GM21526 (cell line): ENCODE results near the gene KDM3B.
"Not testable (repeated sequence)": the region's sequence is repeated elsewhere in the genome, so short reads cannot be mapped to it uniquely, and the experiment has no call there.

Experiments
- ATAC-seq: cut with Tn5 transposase; IDR thresholded peaks from one replicate; pipeline ENCODE4 v1.9.1; 2021; ENCODE audit warnings: moderate library complexity; ENCODE audit not compliant: unreplicated experiment, low FRiP score

The KDM3B gene

DNA sequence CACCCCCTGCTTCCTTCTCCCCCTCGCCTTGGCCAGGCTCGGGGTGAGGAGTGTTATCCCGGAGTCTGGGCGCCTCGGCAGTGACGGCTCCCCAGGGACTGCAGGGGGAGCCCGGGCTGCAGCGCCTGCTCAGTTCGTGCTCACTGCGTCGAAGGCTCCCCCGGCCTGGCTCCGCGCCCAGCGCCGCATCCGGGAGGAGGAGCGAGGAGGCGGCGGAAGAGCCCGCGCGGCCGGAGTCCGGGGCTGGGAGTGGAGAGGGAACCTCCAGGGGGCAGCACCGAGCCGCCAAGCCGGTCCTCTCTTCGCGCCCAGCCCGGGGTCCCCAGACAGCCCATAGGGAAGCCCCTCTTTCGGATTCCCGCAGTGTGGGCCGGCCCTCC, 111.5 kb downstream of the KDM3B start:
- ATAC-seq, result peak; percentile 55

- peak; percentile 74 for ATAC-seq
Observed at GRCh38 chr5:138464388-138465260, 112.1 kb downstream of the KDM3B start.

DNA sequence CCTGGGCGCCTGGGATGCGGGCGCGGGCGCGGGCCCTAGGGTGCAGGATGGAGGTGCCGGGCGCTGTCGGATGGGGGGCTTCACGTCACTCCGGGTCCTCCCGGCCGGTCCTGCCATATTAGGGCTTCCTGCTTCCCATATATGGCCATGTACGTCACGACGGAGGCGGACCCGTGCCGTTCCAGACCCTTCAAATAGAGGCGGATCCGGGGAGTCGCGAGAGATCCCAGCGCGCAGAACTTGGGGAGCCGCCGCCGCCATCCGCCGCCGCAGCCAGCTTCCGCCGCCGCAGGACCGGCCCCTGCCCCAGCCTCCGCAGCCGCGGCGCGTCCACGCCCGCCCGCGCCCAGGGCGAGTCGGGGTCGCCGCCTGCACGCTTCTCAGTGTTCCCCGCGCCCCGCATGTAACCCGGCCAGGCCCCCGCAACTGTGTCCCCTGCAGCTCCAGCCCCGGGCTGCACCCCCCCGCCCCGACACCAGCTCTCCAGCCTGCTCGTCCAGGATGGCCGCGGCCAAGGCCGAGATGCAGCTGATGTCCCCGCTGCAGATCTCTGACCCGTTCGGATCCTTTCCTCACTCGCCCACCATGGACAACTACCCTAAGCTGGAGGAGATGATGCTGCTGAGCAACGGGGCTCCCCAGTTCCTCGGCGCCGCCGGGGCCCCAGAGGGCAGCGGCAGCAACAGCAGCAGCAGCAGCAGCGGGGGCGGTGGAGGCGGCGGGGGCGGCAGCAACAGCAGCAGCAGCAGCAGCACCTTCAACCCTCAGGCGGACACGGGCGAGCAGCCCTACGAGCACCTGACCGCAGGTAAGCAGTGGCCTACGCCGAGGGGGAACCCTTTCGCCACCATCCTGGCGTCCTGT, 113.0 kb downstream of the KDM3B start, which contains the start of gene EGR1:
Gene EGR1, plus strand, starts transcription at position 219 of the 864 bp plus-strand sequence. Its CDS starts 283 bp downstream, at position 502.
- ATAC-seq, result peak; percentile 52

DNA sequence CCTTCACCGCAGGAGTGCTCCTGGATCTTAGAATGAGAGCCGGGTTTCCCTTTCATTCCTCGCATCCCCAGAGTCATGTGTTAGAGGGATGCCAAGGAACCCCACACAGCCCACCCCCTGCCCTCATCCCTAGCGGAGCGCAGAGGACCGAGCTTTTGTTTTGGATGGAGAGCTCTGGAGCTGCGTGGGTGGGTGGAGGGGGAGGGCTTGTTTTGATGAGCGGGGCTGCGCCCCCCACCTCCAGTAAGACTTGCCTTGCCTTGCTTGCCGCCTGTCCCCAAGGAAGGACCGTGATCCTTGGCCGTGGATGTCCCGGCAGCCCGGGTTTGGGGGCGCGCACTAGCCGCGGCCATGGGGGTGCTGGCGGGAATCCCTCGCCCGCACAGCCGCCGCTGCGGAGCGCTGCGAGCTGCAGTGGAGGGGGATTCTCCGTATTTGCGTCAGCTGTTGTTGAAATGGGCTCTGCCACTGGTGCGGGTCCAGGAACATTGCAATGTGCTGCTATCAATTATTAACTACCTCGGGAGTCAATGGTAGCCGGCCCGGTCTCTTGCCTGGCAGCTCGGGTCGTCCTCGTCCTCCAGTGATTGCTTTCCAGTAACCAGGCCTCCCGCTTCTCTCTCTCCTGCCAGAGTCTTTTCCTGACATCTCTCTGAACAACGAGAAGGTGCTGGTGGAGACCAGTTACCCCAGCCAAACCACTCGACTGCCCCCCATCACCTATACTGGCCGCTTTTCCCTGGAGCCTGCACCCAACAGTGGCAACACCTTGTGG, 113.8 kb downstream of the KDM3B start:
- no peak for ATAC-seq

GRCh38 chr5:138466900-138467710, 114.6 kb downstream of the KDM3B start:
- no peak for ATAC-seq

DNA sequence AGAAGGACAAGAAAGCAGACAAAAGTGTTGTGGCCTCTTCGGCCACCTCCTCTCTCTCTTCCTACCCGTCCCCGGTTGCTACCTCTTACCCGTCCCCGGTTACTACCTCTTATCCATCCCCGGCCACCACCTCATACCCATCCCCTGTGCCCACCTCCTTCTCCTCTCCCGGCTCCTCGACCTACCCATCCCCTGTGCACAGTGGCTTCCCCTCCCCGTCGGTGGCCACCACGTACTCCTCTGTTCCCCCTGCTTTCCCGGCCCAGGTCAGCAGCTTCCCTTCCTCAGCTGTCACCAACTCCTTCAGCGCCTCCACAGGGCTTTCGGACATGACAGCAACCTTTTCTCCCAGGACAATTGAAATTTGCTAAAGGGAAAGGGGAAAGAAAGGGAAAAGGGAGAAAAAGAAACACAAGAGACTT, 115.2 kb downstream of the KDM3B start:
- ATAC-seq, result no peak

DNA sequence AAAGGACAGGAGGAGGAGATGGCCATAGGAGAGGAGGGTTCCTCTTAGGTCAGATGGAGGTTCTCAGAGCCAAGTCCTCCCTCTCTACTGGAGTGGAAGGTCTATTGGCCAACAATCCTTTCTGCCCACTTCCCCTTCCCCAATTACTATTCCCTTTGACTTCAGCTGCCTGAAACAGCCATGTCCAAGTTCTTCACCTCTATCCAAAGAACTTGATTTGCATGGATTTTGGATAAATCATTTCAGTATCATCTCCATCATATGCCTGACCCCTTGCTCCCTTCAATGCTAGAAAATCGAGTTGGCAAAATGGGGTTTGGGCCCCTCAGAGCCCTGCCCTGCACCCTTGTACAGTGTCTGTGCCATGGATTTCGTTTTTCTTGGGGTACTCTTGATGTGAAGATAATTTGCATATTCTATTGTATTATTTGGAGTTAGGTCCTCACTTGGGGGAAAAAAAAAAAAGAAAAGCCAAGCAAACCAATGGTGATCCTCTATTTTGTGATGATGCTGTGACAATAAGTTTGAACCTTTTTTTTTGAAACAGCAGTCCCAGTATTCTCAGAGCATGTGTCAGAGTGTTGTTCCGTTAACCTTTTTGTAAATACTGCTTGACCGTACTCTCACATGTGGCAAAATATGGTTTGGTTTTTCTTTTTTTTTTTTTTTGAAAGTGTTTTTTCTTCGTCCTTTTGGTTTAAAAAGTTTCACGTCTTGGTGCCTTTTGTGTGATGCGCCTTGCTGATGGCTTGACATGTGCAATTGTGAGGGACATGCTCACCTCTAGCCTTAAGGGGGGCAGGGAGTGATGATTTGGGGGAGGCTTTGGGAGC, 115.9 kb downstream of the KDM3B start:
- no peak for ATAC-seq

GRCh38 chr5:138468966-138469539, 116.6 kb downstream of the KDM3B start:
- no peak for ATAC-seq

DNA sequence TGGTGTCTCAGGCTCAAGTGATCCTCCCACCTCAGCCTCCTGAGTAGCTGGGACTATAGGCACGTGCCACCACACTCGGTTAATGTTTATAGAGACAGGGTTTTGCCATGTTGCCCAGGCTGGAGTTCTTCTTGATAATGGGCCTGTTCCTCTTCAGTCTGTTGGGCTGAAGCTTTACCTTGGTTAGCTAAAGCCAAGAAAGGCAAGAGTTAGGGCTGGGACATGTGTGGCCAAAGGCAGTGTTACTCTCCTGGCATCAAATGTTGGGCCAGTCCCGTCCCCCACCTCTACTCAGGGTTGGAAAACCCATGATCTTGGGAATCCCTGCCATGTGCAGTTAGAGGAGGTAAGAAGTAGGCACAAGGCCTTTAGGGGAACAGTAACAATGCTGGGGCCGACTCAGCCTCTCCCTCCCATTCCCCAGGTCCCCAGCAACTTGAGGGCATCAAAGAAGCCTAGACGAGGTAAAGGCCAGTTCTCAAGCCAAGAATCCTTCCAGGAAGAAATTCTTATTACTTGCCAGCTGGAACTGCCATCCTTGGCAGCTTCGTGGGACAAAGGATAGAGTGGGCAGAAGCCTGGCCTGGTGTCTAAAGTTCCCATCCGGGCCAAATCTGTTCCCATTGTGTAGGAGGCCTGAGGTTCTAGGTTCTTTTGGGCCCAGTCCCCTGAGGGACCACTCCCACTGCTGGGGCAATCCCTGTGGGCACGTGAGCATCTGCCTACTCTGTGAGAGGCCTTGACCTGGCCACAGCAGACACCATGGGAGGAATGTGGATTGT, 117.2 kb downstream of the KDM3B start:
- no peak for ATAC-seq

DNA sequence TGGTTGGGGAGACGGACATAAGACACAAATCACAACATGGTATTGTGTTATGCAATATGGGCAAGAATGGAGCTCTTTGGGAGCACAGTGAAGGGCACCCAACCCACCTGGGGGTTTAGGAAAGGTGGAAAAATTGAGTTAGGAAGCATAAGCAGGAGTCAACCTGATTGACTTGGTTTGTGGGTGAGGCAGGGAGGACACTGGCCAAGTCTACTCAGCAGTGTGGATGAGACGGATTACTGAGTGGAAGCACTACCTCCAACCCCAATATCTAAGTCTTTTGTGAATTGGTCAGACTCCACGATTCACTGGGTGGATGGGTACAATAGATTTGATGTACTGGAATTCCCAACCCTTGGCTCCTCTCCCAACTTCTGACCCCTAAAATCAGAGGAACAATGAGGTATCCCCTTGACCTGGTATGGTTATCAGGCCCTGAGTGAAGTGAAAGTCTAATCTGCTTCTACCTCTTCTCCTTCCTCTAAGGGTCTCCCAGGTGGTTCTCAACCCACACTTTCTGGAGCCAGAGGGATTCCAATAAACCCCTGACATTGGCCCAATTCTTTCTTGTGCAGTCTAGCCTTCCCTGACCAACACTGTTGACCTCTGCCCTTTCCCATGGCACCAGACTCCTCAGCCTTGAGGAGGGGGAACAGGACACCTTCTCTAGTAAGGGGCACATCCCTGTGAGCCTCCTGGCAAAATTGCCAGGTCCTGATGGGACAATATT, 118.0 kb downstream of the KDM3B start:
- no peak for ATAC-seq

DNA sequence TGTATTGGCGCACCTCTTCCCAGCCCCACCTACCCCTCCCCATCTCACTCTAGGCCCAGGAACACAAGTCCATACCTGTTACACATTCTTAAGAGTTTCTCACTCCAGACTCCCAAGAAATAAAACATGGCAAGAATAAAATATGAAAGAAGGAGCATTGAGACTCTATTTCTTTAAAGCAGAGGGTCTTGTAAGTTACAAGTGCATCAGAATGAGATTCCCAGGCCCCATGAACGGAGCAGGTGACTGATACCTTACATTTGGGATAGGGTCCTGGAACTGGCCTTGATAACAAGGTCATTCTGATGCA, 118.5 kb downstream of the KDM3B start:
- no peak for ATAC-seq

- ATAC-seq, result no peak
Observed at GRCh38 chr5:138472353-138472752, 119.9 kb downstream of the KDM3B start.

DNA sequence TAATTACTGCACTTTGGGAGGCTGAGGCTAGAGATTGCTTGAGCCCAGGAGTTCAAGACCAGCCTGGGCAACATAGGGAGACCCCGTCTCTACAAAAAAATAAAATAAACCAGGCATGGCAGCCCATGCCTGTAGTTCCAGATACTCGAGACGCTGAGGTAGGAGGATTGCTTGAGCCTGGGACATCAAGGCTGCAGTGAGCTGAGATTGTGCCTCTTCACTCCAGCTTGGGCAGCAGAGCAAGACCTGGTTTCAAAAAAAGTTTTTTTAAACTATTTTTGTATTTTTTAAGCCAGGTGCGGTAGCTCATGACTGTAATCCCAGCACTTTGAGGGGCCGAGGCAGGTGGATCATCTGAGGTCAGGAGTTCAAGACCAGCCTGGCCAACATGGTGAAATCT, 120.7 kb downstream of the KDM3B start:
- ATAC-seq, result not testable (repeated sequence)

DNA sequence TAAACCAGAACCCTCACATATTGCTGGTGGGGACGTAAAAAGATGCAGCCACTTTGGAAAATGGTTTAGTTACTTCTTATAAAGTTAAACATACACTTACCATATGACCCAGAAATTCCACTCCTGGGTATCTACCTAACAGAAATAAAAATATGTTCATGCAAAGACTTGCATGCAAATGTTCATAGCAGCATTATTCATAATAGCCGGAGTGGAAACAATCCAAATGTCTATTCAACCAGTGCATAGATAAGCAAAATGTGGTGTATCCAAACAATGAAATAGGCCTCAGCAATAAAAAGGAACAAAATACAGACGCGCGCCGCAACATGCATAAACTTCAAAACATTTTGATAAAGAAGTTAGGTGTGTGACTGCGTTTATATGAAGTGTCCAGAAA, 124.4 kb downstream of the KDM3B start:
- ATAC-seq, result no peak

DNA sequence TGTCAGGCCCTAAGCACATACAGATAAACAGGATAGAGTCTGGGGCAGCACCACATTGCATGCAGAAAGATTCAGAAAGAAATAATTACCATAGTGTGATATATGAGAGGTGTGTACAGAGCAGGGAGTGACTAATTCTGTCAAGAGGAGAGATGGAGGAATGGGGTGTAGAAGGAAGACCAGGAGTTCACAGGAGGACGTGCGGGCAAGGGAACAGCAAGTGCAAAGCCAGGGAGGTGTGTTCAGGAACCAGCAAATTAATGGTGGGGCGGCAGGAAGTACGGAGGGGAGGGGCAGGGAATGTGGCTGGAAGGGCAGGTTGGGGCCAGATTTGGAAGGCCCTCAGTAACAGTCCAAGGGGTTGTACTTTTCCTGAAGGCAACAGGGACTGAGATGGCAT, 130.2 kb downstream of the KDM3B start:
- no peak for ATAC-seq
